Amniotic stem cell (primary cell): ENCODE results near the gene C16orf87.
A peak's percentile ranks its signal among the peaks of the same experiment; 100 is the strongest.
"Not testable (repeated sequence)": the region's sequence is repeated elsewhere in the genome, so short reads cannot be mapped to it uniquely, and the experiment has no call there.

Source experiments
- DNase-seq: peaks from one replicate; lab custom pipeline; 2025; lab: John Stamatoyannopoulos, UW

The C16orf87 gene

DNA sequence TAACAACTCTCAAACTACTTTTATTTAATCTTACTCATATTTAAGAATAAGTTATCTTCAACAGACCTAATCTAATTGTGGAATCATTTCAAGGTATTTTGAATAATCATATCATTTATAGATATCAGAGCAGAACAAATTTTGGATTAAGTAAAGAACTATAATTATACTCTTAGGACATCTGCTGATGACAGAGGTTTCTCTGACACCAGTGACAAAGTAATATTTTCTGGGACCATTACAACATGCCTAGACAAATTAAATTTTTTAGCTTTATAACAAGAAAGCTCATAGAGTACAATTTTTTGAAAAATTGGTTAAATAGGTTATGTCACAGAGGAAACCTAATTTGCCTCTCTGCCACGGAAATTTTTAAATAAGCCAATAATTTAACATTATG is 30.5 kb downstream of the C16orf87 start:
- DNase-seq: no peak

- DNase-seq: no peak
Observed at GRCh38 chr16:46797501-46797900, 33.5 kb downstream of the C16orf87 start.

DNA sequence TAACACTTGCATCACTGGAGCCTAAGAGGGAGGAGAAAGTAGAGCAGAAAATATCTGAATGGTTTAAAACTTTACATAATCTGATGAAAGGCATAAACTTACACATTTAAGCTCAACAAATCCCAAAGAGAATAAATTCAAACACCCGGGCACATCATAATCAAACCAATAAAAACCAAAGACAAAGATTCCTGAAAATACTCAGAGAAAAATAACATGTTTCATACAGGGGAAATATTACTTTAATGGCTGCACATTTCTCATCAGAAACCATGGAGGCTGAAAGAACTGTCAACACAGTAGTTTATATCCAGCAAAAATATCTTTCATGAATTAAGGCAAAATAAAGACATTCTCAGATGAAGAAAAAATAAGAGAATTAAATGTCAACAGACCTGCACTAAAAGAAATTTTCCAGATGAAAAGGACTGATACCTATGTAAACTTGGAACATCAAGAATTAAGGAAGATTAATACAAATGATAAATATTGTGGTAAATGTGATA is 34.2 kb downstream of the C16orf87 start:
- no peak for DNase-seq

DNA sequence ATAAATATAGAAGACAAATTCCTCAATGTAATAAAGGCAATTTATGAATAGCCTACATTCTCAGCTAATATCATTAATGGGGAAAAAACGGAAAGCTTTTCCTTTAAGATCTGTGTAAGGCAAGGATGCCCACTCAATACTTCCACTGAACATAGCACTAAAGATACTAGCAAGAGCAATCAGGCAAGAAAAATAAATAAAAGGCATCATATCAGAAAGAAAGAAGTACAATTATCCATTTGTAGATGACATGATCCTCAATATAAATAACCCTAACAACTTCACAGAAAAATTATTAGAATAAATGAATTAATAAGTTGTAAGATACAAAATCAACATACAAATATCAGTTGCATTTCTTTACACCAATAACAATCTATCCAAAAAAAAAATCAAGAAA is 37.1 kb downstream of the C16orf87 start:
- no peak for DNase-seq

DNA sequence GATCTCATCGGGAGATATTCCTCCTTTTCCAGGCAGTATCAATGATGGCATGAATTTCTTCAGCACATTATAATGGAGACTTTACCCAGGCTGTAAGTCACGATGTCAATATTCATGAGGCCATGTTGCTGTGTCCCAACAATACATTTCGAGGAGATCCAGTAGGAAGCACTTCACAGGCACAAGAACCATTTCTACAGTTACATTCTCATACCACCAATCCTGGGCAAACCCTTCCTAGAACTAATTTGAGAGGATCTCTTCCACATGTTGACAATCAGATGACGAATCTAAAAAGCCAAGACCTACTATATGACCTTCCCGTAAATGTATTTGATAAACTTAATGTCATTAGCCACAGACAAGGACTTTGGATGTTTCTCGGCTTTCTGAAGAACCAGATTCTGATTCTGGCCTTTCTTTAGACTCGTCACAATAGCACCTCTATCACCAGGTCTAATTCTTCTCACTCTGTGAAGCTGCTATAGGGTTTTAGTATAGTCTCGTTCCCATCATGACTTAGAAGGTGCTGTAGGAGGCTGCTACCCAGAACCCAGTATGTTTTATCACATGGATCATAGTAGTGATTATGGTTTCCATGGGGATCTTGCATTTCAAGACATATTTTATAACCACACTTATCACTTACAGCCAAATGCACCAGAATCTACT is 40.2 kb downstream of the C16orf87 start:
- DNase-seq: no peak

GRCh38 chr16:46789499-46790414 is 41.2 kb downstream of the C16orf87 start:
- peak; percentile 9 for DNase-seq

DNA sequence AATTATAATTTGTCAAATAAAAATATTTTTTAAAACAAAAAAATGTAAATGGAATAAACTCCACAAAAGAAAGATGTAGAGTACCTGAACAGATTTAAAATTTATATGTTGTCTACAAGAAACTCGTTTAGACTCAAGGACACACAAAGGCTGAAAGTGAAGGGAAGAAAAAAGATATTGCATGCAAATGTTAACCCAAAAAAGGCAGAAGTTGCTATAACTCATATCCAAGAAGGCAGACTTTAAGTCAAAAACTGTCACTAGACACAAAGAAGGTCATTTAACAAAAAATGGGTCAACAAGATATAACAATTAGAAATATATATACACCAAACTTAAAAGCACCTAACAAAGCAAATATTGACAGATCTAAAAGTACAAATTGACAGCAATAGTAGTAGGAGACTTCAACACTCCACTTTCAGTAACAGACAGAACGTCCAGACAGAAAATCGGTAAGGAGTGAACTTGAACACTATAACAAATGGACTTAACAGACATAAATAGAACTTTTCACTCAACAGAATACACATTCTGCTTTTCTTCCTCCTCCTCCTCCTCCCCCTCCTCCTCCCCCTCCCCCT is 42.0 kb downstream of the C16orf87 start:
- no peak for DNase-seq

GRCh38 chr16:46787909-46788308 is 43.1 kb downstream of the C16orf87 start:
- DNase-seq: no peak

- DNase-seq: no peak
Observed at GRCh38 chr16:46785076-46785845, 45.7 kb downstream of the C16orf87 start.

DNA sequence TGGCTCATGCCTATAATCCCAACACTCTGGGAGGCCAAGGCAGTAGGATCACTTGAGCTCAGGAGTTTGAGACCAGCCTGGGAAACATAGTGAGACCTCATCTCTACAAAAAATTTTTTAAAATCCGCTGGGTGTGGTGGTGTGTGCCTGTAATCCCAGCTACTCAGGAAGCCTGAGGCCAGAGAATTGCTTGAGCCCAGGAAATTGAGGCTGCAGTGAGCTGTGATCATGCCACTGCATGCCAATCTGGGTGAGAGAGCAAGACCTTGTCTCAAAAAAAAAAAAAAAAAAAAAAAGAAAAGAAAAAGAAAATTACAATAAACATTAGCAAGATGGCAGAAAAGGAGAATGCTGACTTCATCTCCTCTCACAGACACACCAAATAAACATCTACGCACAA is 46.4 kb downstream of the C16orf87 start:
- DNase-seq: not testable (repeated sequence)

DNA sequence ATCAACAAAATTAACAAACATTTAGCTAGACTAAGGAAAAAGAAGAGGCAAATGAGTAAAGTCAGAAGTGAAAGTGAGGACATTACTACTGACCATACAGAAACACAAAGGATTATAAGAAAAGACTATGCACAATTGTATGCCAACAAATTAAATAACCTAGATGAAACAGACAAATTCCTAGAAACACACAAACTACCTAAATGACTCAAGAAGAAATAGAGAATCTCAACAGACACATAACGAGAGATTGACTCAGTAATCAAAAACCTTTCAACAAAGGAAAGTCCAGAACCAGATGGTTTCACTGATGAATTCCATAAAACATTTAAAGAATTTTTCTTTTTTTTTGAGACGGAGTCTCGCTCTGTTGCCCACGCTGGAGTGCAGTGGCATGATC is 47.2 kb downstream of the C16orf87 start:
- DNase-seq: no peak

DNA sequence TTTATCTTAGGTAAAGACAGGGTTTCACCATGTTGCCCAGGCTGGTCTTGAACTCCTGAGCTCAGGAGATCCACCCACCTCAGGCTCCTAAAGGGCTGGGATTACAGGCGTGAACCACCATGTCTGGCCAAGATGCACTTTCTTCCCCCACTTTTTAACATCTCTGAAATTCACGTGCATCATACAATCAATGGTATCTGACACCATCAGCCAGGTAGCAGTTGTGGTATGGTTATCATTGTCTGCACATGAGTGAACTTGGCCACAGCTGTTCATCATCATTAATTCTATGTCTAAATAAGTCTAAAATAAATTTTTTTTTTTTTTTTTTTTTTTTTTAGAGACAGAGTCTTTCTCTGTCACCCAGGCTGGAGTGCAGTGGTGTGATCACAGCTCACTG is 48.7 kb downstream of the C16orf87 start:
- no peak for DNase-seq

- no peak for DNase-seq
Observed at GRCh38 chr16:46777804-46778203, 53.2 kb downstream of the C16orf87 start.

DNA sequence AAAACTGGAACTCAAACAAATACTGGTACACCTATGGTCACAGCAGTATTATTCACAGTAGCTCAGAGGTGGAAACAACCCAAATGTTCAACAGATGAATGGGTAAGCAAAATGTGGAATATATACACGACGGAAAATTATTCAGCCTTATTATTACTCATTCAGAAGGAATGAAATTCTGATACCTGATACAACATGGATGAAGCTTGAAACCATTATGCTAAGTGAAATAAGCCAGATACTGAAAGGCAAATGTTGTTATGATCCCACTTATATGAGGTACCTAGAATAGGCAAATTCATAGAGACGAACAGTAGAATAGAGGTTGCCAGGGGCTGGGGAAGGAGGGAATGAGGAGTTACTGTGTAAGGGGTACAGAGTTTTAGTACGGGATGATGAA is 55.8 kb downstream of the C16orf87 start:
- DNase-seq: no peak

GRCh38 chr16:46774743-46775177 is 56.2 kb downstream of the C16orf87 start:
- no peak for DNase-seq

DNA sequence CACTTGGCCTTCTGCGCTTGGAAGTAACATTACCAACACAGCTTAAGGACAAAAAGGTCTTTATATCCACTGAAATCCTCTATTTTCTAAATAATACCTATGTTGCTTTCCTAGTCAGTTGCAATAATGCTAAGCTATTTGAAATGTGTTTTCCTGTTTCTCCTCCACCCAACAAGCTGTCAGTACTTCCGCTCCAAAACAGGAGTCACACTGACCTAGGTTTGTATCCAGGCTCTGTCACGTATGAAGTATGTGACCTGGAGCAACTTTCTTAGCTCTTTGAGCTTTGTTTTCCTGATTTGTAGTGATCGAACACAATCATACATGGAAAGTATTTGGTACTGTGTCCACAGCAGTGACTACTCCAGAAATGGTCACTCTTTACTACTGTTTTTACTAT is 58.5 kb downstream of the C16orf87 start:
- DNase-seq: no peak

GRCh38 chr16:46768809-46769208 is 62.2 kb downstream of the C16orf87 start:
- no peak for DNase-seq

DNA sequence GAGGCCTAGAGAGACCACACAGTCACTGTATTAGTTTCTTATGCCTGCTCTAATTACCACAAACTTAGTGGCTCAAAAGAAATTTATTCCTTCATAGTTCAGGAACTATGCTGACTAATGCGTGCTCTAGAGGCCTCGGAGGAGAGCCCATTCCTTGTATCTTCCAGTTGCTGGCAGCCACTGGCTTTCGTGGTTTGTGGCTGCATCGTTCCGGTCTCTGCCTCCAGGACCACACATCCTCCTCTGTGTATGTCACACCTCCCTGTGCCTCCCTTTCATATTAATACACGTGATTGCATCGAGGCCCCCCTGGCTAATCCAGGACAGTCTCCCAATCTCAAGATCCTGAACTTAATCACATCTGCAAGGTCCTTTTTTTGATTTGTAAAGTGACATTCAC is 65.9 kb downstream of the C16orf87 start:
- no peak for DNase-seq

- no peak for DNase-seq
Observed at GRCh38 chr16:46763147-46763546, 67.8 kb downstream of the C16orf87 start.

GRCh38 chr16:46762583-46762982 is 68.4 kb downstream of the C16orf87 start:
- DNase-seq: no peak

DNA sequence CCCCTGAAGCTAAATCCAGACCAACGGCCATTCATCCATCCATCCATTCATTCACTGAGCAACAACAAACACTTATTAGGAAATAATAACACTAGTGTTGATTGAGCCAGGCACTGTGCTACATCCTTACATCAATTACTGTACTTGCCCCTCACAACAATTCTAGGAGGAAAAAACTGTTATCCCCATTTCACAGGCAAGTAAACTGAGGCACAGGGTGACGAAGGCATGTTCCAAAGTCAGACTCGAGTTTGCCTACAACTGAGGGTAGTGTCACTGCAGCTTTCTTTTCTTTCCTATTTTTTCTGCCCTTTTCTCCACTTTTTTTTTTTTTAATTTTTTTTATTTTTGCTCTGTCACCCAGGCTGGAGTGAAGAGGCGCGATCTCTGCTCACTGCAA is 71.7 kb downstream of the C16orf87 start:
- DNase-seq: no peak
